LNCaP clone FGC (cell line): ENCODE measurements around the gene LSM12.

ENCODE experiments used
- DNase-seq: peaks from one replicate; pipeline ENCODE4 v3.0.0-alpha.2; 2011; ENCODE audit warnings: low read depth
- H3K4me3 ChIP-seq: 2 replicates; pipeline ENCODE4 v1.5.1; 2011; ENCODE audit warnings: mild to moderate bottlenecking, low read depth, low read length, control low read depth
- CTCF ChIP-seq: IDR thresholded peaks from 2 replicates; pipeline ENCODE4 v1.5.1; 2012; ENCODE audit warnings: mild to moderate bottlenecking; ENCODE audit not compliant: control insufficient read depth, insufficient read depth; ENCODE audit errors: extremely low read depth

Gene LSM12

GRCh38 chr17:44094701-44095387 lies 28.4 kb upstream of the LSM12 start:
- no peak for TF ChIP-seq CTCF
- no peak overlapping the region for H3K4me3 ChIP-seq
- no peak for DNase-seq

- no peak for TF ChIP-seq CTCF
- DNase-seq, result no peak
- no peak overlapping the region for H3K4me3 ChIP-seq
Measured at GRCh38 chr17:44093231-44093900, 26.9 kb upstream of the LSM12 start.

GRCh38 chr17:44092051-44092450 lies 25.6 kb upstream of the LSM12 start:
- H3K4me3 ChIP-seq, result no peak overlapping the region
- no peak for TF ChIP-seq CTCF
- DNase-seq, result no peak

- H3K4me3 ChIP-seq, result no peak overlapping the region
- TF ChIP-seq CTCF, result no peak
- DNase-seq, result no peak
Measured at GRCh38 chr17:44091200-44091997, 24.9 kb upstream of the LSM12 start.

- DNase-seq, result no peak
- H3K4me3 ChIP-seq, result no peak overlapping the region
- no peak for TF ChIP-seq CTCF
Measured at GRCh38 chr17:44088254-44088653, 21.8 kb upstream of the LSM12 start.

- H3K4me3 ChIP-seq, result no peak overlapping the region
- TF ChIP-seq CTCF, result no peak
- no peak for DNase-seq
Measured at GRCh38 chr17:44087319-44087718, 20.8 kb upstream of the LSM12 start.
